Middle frontal gyrus (tissue), 1 donor: ENCODE data around the gene LAMB4.

Experiments used
- DNase-seq: peaks from one replicate; pipeline ENCODE4 v3.0.0-alpha.2; 2015; ENCODE audit warnings: low spot score; ENCODE audit errors: extremely low spot score

The LAMB4 gene

DNA sequence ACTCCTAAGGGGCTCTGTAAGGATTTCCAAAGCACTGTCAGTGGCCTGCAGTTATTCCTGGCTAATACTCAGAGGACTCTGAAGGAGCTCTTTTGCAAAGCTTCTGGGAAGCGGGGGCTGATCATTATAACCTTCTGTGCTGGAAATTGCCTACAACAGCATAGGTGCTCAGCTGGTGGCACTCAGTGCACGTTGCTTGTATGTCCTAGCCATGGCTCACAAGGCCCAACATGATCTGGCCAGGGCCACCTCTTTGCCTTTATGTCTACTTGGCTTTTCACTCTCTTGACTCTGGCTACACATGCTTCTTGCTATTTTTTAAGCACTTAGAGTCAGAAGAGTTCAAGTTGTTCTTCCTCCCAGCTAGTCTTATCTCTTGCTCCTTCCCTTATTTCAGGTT, 17.5 kb downstream of the LAMB4 start:
- DNase-seq, result no peak

DNA sequence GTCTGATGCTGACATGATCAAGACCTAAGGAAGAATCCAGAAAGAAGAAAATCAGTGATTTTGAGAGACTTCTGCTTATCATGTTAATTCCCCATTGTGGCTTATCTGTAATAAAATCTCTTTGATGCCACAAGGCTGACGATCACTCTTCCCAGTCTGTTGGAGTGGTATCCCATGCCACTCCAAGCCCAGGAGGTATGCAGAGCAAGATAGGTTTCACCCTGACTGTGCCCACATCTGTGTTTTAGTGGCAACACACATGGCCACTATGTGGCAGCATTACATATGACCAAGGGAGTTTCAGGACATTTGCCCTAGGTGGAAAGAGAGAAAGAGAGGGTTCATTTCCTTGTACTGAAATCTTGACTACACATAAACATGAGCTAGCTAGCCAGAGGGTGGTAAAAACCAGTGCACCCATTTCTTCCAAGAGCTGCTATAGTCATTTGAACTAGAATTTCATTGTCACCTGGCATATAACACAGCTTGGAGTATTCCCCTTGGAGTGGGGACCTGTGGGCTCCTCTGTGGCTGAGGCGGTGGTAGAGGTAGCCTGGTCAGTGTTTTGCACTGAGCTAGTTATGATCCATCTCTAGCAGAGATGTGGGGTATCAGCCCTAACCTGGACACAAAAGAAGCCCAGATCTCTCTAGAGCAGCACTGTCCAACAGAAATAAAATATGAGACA, 20.8 kb downstream of the LAMB4 start:
- DNase-seq, result no peak

DNA sequence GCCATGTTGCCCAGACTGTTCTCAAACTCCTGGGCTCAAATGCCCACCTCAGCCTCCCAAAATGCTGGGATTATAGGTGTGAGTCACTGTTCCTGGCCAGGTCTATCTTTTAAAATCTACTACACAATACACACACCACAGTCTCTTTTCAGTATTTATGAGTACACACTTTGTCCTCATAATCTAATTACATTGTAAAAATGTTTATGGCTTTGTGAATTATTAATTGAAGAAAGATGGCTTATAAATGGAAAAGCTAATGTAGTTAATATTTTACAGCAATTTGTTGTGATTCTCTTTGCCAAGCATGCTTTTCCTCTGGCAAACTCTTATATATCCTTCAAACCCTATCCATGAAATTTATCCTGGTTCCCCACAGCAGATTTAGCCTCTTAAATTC, 22.0 kb downstream of the LAMB4 start:
- no peak for DNase-seq

DNA sequence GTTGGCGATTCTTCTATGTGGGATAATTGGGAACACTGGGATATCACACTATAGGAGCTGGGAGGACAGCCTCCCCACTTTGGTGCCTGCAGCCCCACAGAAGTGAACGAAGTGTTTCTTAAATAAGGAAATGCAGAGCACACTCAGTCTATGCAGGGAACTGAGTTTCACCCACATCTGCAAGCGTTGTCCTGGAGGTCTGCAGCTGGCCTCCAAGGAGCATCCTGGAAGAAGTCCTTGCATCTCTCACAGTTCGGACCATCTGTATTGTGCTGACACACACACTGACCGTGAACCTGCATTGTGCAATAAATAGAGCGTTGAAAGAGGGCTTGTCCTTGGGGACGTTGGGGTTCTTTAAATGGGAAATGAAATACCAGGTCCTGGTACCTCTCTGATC, 25.8 kb downstream of the LAMB4 start:
- no peak for DNase-seq

DNA sequence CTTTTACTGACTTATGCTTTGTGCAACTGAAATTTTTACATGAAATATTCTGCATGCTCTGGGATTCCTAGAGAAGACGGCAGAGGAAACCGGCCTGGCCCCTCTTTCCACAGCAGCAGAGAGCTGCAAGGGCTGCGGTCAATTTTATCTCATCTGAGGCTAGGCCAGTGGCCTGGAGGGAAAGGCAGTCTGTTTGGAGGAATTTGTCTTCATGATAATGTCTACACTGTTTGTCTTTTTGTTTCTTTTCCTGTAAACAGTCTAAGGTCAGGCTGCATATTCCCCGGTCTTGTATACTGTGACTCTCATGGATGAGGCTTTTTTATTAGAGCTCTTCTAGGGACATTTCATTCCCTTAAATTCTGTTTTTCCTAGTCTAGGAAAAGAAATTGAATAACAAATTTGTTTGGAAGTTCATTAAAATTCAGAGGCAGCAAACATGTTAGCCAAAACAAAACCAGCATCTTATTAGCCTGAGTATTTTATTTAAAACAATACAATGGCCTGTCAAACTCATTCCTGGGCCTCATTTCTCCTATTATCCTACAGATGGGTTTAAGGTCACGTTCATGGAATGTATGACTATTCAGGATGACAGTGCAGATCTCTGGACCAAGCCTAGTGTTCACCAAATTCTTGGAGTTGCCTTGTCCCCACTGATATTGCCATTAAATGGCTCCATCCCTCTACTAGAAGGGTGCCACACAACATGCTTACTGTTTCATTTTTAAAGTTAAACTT, 26.4 kb downstream of the LAMB4 start:
- no peak for DNase-seq

DNA sequence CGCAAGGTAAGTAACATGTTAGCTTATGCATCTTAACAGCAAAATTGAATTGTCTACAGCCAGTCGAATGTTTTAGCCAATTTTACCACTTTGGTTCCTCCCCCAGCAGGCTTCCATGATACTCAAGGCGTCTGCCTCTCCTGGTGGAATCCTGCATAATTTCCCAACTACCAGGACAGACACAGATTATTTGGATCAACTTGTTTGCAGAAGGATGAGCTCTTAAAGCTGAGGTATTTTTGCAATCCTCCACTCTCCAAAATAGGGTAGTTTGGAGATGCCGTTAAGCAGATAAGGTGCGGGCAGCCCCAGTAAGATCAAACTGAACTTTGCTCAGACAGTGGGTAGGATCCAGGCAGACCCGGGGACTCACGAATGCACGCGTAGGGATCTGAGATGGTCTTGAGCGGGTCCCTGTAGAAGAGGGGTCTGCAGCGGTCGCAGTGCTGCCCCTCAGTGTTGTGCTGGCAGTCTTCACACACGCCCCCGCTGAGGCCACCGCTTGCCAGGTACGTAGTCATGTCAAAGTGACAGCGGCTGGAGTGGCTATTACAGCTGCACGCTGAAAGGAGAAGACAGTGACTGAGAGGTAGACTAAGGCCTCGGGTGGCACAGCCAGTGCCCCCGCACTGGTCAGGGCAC, 27.4 kb downstream of the LAMB4 start:
- no peak for DNase-seq

DNA sequence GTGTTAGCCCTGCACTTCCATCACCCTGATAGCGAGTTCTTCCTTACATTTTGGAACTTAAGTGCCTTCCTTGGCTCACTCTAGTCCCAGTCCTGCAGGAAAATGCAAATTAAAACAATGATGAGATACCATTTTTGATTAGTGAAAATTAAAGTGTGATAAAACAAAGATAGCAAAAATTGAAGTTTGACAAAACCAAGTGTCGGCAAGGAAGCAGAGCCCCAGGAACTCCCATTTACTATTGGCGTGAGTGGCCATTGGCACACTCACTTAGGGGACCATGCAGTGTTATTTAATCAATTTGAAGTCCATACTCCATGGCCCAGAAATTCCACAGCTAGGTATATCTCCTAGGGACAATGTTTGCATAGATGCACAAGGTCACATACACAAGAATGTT, 28.4 kb downstream of the LAMB4 start:
- DNase-seq, result no peak

DNA sequence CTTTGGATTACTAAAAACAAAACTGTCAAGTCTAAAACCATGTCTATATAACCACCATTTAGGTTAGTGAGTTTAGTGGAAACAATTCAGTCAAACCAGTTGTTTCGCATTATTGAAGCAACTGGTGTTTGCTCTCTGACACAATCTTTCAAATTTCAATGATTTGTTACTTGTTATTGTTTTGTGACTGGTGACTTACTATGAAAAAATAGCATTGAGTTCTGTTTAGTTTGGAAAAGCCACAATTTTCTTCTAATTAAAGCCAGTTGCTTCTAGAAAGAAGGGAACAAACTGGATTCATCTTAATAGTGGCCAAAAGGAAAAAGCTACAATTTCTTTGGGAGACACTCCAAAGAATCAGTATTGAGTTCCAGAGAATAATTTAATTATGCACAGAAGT, 30.4 kb downstream of the LAMB4 start:
- no peak for DNase-seq

DNA sequence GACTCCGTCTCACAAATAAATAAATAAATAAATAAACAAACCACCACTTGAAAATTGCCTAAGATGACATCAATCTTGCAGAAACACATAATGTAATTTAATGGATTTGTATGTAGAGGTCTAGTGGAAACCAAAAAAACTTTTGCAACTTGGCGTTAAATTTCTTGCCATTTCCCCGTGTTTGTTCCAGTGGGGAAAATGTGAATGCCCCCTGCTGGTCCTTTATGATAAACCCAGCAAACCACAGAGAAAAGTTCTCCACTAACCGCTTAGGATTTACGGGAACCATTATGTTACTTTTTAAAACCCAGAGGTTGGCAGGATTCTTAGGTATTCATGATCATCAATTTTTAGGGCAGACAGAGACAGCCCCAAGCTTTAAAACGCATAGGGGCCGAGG, 32.5 kb downstream of the LAMB4 start:
- no peak for DNase-seq

DNA sequence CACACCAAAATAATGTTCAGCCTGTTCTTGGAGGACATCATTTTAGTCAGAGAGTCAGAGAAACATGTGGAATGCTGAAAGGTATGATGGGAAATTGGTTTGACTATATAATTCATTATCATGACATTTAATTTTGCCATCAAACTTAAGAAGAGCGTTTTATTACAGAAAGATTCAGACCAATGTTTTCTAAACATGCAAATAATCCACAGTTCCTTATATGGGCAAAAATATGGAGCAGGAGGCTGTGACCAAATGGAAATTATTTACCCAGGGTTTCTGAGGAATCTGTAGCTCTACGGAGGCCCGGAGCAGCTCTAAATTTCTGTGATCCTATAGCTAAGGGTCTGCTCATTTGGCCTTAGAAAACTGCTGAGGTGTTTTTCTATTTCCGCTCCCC, 33.2 kb downstream of the LAMB4 start:
- DNase-seq, result no peak

DNA sequence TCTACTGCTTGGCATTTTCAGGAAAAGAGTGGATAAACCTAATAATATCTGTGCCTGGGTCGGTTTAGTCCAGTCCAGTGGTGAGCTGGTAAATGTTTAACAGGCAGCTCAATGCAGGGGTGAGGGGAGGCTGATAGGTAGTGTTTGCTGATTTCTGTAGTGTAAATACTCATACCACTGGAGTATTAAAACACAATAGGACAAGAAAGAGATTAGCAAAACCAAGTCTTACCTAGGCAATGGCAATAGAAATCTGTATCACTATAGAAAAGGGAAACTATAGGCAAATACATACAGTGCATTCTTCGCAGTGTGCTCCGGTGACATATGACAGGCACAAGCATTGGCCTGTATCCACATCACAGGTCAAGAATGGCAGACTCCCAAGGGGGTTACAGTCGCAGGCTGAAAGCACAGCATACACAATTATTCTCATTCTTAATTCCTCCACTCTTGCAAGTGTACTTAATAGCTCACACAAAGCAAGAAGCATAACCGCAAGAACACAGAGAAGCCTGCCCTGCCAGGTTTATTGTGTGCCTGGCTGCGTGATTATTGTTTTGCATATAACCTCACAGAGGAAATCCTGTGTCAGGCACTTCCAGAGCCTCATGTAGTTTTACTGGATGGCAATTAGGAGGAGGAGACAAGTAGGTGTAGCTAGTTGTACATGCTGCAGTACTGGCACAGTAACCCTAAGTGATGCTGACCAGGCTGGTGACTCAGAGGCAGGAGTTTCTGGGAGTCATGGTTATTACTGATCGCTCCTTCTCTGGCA, 35.0 kb downstream of the LAMB4 start:
- DNase-seq, result no peak

DNA sequence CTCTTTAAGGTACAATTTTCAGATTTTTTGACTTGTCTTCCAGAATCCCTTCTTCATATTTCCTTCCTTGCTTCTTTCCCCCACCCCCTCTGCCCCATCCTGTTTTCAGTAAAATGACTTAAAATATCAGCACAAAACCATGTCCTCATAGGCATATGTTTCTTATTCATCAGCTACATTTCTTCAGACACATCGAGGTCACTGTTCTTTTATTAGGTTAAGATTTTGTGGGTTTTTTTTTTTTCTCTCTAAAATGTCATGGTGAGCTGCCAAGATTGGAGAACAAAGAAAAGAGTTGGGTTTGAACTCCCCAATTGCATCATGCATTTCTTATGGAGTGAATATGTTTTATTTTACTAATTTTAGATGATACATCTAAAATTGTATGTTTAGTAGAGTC, 35.8 kb downstream of the LAMB4 start:
- no peak for DNase-seq

DNA sequence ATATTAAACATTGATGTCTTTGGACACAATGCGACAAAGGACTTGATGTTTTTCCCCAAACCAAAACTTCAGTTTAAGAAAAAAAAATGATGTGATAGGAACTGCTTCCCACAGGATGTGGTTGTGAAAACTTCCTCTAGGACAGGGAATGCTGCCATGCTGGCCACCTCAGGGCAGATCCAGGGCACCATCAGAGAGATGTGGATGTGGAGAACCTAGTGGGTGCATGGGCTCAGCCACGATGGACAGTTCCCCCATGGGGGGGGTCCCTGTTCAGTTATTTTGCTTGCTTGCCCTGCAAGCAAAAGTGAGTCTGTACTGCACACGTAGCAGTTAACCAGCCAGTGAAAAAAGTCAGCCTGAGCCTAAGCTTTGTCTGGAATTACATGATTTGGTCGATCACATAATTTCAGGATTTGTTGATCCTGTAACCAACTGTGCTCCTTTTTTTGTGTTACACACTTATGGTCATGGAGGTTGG, 36.3 kb downstream of the LAMB4 start:
- DNase-seq, result no peak

DNA sequence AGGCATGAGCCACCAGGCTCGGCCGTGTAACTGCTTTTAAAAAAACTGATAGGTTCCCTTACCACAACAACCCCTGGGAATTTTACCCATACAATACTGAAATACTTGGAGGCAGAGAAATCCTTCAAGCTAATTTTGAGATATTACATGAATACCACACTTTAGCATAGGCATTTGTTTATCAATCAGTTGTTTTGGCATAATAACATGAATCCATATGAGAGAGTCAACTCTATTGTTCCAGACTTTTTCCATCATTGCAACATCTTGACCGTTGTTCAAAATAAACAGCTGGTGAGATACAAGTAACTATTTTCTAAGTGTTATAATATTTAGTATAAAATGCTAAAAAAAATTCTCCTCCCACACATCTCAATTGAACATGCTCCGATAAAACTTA, 36.8 kb downstream of the LAMB4 start:
- no peak for DNase-seq

DNA sequence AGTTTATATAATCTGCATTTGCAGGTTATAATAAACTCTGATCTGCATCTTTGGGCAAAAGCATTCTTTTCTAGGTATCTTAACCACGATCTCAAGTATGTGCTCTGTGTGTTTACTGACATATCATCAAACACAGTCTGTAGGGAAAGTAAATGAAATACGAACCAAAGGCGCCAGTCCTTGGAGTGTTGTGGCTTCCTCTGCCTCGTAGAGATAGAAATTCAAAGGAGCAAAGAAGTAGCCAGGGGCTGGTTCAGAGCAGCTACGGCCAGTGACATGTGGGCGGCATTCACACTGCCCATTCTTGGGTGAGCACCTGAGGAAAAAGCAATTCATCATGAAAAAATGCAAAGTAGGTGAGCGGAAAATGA, 38.7 kb downstream of the LAMB4 start:
- no peak for DNase-seq

DNA sequence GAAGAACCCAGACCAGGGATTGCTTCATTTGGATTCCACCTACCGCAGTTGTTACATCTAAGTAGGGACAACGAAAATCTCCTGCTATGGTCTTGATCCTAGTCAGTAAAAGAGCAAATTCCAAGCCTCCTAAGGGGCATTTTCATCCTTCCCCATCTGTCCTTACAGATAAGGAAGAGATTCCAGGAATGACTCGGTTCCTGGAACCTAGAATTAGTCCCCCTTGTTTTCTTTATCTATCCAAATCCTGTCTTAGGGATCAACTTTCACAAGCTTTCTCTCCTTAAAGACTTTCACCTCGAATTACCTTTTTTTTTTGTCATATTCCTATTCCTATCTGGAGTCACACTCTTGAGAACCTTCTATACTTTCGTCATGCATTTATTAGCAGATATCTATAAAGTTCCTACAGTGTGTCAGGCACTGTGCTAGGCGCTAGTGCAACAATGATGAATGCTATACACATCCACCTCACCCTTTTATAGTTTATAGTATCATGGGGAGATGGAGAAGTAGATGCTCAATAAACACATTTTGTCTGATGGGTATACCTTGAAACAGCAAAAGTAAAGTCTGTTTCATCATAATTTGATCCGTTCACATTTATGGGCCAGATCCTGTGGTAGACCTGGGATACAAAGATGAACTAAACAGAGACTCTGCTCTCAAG, 39.2 kb downstream of the LAMB4 start:
- no peak for DNase-seq

DNA sequence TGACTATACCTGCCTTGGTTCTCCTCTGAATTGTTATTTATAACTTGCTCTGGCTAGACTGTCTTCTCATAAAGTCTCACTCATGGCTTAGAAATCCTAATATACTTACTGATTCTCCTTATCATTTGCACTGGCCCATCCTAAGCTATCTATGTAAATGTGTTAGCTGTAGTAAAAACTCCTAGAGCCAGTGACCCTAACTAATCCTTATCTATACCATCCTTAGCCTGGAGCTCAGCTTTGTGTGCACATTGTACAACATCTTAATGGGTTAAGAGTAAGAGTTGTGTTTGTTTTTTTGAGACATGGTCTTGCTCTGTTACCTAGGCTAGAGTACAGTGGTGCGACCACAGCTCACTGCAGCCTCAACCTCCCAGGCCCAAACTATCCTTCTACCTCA, 40.8 kb downstream of the LAMB4 start:
- no peak for DNase-seq

DNA sequence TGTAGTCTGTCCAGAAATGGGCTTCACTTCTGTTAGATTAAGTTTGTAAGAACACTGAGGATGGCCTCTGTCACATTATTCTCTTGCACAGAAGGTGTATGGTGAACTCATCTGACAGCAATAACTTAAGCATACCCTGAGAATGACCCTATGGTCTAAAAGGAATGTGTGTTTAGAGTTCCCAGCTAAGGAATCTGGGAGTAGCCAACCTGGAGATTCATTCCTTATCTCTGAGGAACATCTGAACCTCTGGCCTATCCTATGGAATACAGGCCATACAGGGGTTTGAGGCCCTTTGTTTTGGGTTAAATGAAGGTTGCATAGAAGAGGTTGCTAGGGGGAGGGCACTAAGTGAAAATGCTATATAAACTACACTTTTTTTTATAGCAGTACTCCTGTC, 41.4 kb downstream of the LAMB4 start:
- DNase-seq, result no peak

DNA sequence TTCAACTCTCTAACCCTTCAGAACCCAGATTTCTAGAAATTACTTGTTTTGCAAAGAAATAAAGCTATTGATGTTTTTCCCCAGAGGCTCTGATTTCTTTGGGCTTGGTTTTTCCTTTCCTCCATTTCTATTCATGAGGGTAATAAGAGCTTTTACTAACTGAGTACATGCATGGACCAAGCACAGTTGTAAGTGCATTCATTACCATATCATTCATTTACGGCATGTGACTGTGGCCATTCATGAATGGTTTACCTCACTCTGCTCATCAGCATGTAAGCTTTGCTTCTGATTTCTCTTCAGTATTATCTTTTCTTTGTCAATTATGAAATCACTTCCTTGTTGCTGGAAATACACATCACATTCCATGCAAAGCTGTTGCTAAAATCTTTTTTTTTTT, 42.4 kb downstream of the LAMB4 start:
- no peak for DNase-seq

DNA sequence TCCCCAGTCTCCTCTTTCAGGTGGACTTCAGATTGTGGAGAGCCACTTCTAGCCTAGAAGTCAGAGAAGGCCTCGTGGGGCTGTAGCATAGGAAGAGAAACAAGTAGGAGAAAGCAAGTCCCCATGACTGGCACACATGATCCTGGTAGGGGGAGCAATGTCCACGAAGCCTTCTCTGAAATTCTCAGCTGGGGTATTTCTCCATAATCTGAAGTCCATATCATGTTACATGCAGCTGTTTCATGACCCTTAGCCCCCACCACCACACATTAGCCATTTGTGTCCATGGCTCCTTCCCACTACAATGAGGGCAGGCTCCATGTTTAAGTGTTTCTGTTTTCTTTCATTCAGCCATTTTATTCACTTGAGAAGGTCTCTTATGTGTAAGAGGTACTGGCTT, 43.2 kb downstream of the LAMB4 start:
- DNase-seq, result no peak

DNA sequence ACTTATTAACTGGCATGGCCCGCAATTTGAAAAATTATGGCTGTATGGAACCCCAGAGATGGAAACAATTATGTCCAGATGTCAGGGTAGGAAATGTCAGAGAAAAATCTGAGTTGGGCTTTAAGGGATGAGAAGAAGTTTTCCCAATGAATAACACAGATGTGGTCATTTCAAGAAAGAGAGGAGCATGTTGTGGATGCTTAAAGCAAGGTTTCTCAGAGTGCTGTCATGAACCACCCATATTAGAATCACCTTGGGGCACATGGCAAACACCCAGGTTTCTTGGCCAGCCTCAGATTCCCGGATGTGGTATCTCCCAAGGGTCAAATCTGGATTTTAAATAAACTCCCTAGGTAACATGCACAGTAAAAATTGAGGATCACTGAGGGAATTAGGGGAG, 43.6 kb downstream of the LAMB4 start:
- DNase-seq, result no peak
